ENCODE results near the gene TMEM132D.

- no peak for TF ChIP-seq POLR2A (IDR thresholded peaks at IDR 0.05)
- no peak for TF ChIP-seq CTCF (IDR thresholded peaks at IDR 0.05)
Measured at GRCh38 chr12:129080391-129080790, 823.4 kb downstream of the TMEM132D start.
